HG03135 (cell line): ENCODE results near the gene NECTIN1.

ENCODE experiments used
- ATAC-seq: cut with Tn5 transposase; IDR thresholded peaks from one replicate; pipeline ENCODE4 v1.9.1; 2021; ENCODE audit warnings: mild to moderate bottlenecking, moderate library complexity; ENCODE audit not compliant: unreplicated experiment

Gene NECTIN1

DNA sequence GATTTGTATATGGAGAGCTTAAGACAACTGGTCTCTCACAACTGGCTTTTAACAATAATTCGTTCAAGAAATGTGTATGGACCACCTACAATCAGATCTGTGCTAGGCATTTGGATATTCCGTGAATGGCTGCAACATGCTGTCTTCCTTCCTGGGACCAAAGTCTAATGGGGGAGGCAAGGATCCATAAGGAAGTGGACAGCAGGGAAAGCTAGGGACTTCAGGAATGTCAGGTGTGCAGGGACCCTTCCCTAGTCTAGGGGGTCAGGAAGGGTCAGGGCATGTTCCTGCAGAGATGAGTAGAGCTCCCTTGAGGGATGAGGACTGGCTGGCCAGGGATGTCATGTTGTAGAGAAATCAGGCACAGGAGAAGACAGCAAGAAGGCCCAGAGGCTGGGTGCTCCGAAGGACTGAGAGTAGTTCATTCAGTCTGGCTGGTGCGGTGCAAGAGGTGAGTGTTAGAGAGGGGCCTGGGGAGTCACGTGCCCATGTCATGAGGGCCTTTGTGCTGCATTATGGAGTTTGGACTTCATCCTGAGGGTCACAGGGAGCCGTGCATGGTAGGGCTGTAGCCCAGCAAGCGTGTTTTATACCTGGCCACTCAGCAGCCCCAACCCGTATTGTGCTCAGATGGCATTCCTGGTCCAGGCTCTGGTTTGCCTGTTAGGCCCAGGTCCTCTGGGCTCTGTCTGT, 8.5 kb upstream of the NECTIN1 start:
- no peak for ATAC-seq

DNA sequence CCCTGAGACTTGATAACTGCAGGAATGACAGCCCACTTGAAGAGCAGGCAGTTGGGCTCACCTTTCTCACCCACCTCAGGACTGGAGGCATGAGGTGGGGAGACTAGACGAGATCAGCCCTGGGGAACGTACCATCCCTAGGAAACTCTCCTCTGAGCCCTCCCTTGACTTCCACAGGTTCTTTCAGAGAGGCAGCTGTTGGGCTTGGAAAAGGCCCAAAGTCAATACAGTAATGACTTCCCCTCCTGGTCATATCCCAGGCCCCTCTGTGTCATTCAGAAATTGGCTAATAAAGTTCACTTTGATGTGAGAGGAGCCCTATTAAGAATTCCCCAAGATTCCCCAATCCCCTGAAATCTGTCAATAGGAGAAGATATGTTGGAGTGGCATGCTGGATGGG, 5.8 kb upstream of the NECTIN1 start:
- ATAC-seq = no peak

DNA sequence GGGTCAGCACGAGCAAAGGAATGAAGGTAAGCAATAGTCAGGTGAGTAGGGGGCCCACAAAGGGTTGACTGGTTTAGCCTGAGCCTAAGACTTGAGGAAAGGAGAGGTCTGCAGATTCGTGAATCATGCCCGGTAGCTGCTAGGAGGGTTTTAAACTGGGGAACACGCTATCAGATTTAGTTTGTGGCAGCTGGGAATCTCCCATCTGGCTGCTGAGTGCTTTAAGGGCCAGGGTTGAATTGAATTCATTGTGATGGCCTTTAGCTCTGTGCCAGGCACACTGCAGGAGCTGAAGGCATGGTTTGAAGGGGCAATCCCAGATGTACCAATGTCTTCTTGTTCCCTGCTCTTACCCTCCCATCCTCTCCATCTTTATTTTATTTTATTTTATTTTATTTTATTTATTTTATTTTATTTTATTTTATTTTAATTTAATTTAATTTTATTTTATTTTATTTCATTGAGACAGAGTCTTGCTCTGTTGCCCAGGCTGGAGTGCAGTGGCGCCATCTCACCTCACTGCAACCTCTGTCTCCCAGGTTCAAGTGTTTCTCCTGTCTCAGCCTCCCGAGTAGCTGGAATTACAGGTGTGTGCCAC, 1.9 kb upstream of the NECTIN1 start:
- no peak for ATAC-seq

DNA sequence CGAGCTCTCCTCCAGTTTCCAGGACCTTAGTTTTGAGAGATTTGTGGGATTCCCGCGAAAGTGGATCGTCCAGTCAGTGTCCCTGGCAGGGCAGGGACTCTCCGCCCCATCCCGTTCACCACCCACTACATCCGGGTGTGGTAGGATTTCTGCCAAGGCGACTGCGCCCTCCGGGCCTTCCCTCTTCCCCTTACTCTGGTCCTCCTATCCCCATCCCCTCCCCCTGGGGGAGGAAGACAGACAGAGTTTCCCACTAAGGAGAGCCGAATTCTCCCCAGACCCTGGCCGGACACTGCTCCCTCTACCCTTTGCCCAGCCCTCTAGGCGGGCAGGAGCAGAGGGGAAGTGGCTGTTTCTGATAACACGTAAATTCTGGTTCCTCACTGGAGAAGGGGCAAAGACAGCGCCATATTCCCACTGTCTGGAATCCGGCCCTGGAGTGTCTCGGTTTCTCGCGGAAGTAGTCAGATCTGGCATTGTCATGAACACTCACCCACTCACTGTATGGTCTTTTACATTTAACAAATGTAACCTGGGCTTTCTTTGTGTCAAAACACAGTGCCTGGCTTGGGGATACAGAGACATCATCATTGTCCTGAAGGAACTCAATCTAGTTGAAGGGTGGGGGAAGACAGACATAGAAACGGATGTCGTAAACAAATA, 1.1 kb upstream of the NECTIN1 start:
- ATAC-seq = no peak

DNA sequence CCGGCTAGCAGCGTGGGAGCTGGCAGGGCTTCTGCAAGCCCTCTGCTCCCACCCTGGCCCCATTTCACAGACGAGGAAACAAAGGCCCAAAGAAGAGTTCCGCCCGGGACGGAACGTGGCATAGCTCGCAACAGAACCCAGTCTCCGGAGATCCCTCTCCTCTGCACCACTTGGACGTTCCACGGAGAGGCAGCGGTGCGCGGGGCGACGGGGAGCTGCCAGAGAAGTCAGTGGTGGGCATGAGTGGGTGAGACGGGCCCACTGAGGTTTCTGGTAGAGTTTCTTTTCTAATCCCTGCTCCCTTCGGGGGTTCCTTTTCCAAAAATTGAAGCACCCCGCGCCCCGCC, 554 bp upstream of the NECTIN1 start:
- peak; percentile 33 for ATAC-seq

DNA sequence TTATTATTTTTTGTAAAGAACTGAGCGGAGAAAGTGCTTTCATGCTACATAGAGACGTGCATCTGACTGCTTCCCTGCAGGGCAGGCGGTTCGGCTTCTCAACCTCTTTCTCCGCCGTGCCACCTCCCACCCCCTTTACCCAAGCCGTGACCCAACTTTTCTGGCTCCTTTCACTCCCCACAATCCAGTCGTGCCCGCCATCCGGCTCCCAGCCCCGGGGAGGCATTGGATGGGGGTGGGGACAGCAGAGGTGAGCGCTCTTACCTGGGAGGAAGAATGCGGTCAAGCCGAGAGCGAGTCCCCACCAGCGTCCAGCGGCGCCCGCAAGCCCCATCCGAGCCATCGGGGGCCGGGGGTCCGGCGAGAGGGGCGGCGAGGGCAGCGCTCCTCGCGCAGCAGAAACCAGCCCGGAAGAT, 781 bp downstream of the NECTIN1 start:
- ATAC-seq = no peak

DNA sequence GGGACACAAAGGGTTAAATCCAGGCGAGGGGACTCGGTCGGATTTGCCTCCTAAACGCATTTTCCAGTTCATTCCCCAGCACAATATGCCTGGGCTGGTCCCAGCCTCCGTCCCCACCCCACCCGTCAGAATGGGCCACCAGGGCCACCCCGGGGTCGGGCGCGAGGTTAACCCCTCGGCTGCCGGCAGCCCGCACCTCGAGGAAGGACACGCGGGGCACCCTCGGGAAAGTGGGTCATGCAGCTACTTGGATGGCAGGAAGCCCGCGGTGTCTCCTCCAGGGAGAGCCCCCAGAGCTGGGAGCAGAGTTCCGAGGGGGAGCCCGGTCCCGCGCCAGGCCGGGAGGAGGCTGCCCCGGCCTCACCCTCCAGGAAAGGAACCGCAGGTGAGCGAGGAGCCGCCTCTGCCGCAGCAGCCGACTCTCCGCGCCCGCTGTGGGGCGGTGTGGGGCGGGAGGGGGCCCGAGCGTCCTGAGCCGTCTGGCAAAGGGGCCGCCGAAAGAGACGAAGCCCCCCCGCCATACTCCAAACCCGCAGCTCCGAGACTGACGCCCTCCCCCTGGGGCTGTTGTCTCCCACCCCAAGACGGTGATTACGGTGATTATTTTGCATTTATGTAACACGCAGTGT, 1.4 kb downstream of the NECTIN1 start:
- no peak for ATAC-seq

DNA sequence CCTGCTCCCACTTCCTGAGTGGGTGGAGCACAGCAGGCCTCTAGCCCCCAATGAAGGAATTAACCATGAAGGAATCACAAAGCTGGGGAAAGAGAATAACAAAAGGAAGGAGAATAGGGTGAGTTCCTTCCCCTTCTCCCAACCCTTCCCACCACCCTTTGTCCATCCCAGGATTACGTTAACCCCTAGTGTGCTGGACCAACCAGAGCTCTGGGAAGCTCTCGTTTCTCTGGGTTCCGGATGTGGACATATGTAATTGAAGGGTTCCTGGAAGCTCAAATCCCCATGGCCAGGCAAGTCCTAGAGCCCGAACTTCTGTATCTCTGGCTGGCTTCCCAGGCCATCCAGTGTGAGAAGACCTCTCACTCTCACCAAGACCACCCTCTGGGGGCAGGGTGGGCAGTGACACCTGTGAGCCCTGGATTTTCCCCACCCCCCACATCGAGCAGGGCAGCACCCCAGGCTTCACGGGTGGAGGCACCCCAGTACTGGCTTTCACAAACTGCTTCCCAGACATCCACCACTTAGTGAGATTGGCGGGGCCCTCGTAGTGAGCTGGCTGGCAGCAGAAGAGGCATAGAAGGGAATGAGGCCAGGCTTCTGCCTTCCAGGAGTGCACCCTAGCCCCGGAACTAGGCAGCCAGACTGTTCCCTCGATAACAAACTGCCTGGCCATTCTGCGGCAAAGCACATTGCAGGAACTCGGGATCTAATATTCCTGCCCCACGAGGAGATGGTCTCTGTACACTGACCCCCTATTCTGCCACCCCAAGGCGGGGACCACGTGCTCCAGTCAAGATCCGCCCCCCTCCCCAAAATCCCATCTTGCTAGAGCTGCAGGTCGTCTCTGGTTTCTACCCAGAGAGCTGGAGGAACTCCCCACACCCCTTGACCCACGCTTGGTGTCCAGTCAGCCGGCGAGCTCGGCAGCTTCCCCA, 2.1 kb downstream of the NECTIN1 start:
- ATAC-seq = no peak

DNA sequence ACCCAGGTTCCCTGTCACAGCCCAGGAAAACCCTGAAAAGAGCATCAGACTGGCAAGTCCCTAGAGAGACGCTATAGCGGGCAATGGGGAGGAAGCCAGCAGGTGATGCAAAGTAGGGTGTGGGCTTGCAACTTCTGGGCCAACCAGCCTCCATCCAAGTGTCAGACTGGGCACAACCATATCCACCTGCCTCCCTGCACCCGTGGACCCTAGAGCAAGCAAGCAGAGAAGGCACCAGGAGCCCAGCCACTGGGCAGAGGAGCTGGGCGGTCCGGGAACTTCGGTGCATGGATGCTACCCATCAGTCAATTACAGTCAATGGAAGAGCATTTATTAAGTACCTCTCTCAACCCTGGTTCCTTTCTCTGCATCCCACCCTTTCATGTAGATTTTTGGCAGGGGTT, 2.8 kb downstream of the NECTIN1 start:
- ATAC-seq = no peak

DNA sequence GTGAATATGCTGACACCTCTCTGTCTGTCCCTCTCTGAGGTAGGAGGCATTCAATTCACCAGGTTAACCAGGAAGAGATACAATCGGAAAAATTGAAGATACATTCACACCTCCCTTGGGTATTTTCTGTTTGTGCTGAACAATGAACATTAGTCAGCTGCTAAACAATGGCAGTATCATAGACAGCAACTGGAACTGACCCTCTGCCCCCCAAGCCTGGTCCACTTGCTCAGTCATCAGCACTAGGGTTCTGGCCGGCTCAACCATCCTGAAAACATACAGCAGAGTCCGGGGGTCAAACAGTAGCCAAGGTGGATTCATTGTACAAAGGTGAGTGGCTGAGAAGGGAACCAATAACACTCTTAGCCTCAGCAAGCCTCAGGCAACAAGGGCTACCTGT, 4.0 kb downstream of the NECTIN1 start:
- no peak for ATAC-seq

DNA sequence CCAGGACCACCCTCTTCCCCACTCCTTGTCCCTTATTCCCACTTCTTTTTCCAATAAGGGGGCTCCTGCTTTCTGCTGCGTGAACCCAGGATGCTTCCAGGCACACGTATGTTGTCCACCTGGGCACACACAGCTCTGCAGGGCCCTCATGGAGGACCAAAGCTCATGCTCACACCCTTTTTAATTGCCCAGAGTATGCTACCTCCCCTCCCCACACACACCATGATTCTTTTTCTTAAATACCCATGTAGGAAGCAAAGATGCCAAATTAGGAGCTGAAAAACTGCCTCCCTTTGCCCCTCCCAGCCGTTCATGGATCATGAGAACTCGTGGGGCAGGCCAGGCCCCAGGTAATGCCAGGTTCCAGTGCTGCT, 5.1 kb downstream of the NECTIN1 start:
- ATAC-seq = no peak

DNA sequence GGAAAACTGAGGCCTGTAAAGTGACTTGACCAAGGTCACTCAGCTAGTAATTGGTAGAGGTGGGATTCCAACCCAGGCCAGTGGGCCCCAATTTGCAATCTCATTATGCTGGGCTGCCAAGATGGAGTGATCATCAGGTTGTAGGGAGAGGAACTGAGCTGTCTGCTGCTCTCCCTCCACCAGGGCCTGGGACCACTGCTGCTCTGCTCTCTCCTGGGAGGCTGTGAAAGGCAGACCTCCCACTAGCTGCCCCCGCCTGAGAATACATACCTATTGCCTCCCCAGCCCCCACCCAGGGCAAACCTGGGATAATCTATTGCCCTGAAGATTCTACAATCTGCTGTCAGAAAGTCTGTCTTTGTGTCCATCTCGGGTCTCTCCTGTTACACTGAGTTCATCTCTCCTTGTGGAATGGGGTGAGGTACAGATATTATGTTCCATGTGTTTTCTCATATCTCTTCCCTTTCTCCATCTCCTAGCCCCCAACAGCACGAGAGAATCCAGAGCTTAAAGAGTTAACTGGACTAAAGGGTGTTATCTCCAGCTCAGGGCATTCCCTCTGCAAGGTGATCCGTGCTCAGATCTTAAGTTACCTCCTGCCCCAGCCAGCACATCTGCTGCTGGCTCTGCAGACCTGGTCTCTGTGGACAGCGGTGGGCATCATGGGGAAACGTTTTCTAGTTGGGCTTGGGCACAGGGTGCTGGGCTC, 5.6 kb downstream of the NECTIN1 start:
- no peak for ATAC-seq

DNA sequence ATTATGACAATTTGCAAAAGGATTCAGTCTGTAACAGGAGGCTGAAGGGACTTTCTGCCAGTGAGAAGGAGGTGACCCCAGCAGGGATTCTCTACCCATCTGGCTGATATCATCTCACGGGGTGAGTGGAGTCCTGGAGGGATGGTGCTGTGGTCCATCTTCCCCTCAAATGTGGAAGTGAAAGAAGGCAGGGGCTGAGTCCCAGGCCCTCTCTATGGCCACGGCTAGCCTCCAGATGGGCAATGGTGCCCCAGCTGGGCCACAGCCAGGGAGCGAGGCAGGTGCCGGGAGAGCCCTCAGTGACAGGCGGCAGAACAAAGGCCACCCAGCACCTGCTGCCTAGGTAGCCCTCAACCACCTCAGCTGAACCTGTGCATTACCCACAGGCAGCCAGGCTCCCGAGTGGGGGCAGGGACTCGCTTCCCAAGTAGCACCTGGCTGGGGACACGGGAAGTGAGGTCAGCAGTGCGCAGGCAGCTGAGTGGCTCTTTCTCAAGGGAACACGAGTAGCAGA, 6.7 kb downstream of the NECTIN1 start:
- no peak for ATAC-seq

DNA sequence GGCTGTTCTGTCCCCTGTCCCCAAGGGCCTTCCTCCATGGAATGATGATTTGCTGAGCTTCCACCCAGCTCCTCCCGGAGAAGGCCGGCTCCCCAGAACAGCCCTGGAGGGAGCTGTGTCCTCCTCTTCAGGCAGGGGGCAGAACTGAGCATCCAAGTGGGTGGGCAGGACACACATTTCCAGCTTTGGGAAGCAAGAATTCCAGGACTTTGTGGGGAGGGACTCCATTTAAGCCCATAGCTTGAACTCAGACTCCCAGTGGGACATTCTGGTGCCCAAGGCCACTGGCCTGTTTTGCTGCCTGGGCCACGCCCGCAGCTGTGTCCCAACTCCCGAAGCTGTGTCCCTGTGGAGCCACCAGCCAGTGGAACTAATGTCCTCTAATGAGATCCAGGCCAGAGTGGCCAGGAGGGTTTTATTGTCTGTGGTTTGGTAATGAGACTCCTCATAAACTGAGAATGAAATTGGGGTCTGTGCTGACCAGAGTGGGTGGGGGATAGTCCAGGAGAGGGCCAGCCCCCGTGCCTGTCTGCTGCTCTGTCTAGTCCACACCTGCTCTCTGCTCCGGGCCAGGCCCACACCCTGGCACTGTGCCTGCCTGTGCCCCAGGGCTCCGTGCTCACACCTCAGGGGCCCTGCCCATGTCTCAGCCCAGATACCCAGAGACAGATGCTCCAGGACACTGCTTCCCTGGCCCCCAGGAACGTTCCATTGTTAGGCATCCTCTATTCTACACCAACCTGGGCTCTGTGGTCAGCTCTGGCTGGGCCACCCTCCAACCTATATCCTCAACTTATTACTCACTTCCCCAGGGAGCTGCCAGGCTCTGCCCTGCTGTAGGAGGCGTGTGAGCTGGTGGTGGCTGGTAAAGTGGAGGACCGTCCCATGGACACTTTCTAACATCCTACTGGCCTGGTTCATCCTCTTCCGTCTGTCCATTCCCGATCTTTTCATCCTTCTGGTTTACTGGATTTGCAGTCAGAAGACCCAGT, 7.6 kb downstream of the NECTIN1 start:
- ATAC-seq = no peak

DNA sequence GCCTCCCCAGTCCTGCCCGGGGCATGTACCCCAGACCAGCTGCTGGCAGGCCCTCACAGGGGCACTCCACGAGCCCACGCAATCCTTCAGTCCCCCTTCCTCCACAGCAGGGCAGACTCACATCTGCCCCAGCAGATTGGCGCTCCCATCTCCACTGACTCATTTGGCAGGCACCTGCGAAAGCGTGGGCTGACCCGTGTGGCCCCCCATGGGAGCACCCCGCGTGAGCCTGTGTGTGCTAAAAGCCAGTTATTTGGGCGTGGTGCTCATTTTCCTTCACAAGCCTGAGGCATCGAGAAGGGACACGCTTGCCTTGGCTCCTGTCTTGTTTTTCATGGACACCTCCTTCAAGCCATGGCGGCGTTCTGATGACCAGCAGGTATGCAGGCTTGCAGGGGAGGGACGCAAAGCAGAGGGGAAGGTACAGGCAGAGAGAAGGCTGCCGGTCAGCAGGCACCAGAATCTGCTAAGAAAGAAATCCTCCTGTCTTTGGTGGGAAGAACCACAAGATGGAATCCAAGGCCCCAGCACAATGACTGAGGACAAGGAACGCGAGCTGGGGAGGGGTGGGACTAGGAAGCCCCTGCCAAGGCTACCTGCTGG, 8.6 kb downstream of the NECTIN1 start:
- no peak for ATAC-seq

DNA sequence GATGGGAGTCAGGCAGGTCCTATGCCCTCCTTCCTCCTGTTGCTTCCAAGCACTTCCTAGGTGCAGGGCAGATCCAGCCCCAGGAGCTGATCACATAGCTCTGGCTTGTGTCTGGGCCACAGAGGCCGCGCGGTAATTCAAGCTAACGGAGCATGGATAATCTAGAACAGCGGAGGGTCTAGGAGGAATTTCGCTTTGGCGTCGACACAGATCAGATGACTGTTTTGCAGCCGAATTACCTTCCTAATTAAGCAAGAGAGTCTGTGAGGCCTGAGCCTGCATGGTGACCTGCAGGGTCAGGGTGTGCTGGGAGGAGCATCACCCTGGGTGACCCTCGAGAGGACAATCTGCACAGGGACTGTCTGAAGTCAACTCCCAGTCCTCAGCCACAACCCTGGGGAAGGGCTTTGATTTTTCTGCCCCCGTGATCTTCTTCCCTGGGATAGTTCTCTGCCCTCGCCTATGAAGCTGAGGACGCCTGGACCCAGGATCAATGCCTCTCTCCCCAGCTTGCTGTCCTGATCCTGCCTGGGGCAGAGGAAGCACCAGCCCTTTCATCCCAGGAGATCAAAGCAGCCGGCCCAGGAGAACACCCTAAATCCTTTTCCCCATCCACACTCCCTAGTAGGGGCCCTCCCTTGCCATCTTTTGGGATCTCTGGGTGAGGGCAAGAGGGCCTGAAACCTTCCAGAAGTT, 11.0 kb downstream of the NECTIN1 start:
- no peak for ATAC-seq

DNA sequence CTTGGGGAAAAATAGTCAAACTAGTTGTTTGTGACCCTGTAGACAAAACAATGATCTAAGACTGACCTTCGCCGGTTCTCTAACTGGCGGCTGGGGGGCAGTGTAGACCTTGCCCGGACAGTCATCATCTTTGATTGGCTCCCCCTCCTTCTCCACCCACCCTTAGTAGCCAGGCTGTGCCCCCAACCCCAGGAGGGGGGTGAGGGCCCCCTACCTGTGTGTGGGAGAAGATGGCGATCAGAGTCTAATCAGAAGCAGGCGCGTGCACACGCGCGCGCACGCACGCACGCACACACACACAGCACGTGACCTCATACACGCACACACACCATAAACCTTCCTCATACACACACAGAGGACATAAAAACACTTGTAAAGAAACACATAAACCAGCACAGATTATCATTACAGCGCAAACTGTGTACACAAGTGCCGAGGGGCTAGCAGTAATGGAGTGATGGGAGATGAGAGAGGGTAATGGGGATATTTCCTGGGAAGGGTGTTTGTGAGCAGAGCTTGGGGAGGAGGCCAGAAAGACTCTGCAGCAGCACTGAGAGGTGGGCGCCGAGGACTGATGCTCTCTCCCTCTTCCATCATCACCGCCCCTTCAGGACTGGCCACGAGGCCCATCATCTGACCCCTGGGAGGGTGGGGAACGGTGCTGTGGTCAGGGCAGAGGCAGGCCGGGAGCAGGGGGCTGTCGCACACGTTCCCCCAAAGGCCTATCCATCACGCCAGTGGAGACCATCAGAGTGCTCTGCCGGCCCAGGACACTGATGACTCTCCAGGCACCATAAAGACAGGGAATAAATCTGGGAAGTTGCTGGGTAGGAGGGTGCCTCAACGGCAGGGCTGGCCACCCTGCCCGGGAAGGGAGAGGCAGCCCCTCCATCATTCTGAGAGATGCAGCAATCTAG, 12.2 kb downstream of the NECTIN1 start:
- no peak for ATAC-seq
